HUES64 (cell line): ENCODE results near the gene KLHL33.
"Not testable (repeated sequence)": the region's sequence is repeated elsewhere in the genome, so short reads cannot be mapped to it uniquely, and the experiment has no call there.

Experiments
- H3K27ac ChIP-seq: 2 replicates; pipeline ENCODE4 v1.7.0; 2013; ENCODE audit warnings: low read depth, low read length, inconsistent platforms
- H3K27me3 ChIP-seq: 2 replicates; pipeline ENCODE4 v1.6.1; 2013; ENCODE audit warnings: mild to moderate bottlenecking, low read length; ENCODE audit not compliant: insufficient read depth
- H3K36me3 ChIP-seq: 2 replicates; pipeline ENCODE4 v1.6.1; 2013; ENCODE audit warnings: mild to moderate bottlenecking, low read length; ENCODE audit not compliant: insufficient read depth
- H3K4me1 ChIP-seq: 2 replicates; pipeline ENCODE4 v1.6.1; 2013; ENCODE audit warnings: mild to moderate bottlenecking, low read length, moderate library complexity; ENCODE audit not compliant: insufficient read depth
- H3K4me3 ChIP-seq: 2 replicates; pipeline ENCODE4 v1.5.1; 2013; ENCODE audit warnings: mild to moderate bottlenecking, low read length, moderate library complexity
- H3K9ac ChIP-seq: 2 replicates; pipeline ENCODE4 v1.6.1; 2013; ENCODE audit warnings: mild to moderate bottlenecking, low read depth, low read length
- H3K9me3 ChIP-seq: 2 replicates; pipeline ENCODE4 v1.6.1; 2013; ENCODE audit warnings: low read depth, low read length; ENCODE audit not compliant: insufficient read depth
- WGBS: fragments of 150-250, 120-280 bp; methylation state at CpG from one replicate; pipeline ENCODE4 v1.1.7; 2013; ENCODE audit warnings: missing lambda C conversion rate; 5-methylcytosine and 5-hydroxymethylcytosine counted together

The KLHL33 gene

GRCh38 chr14:20461225-20462141, 25.5 kb upstream of the KLHL33 start, which contains the start of gene PIP4P1:
TSS of gene PIP4P1 (minus strand) at chr14:20461434. CDS start at chr14:20461325, 109 bp downstream.
- H3K4me1 ChIP-seq = peaks cover 11% of the 10 kb centered on the region; the same call in 1 of the 2 replicates
- H3K27me3 ChIP-seq = no peaks in the 10 kb centered on the region
- H3K9me3 ChIP-seq = no peaks in the 10 kb centered on the region
- peak within 1 kb of the TSS; percentile 71 for H3K4me3 ChIP-seq
- H3K9ac ChIP-seq = peak within 1 kb of the TSS; percentile 74
- under 1% methylated on average over 67 of the region's 67 CpGs for WGBS
- peak within 1 kb of the TSS; percentile 96 for H3K27ac ChIP-seq
- H3K36me3 ChIP-seq = peaks cover 41% of the 10 kb centered on the region

DNA sequence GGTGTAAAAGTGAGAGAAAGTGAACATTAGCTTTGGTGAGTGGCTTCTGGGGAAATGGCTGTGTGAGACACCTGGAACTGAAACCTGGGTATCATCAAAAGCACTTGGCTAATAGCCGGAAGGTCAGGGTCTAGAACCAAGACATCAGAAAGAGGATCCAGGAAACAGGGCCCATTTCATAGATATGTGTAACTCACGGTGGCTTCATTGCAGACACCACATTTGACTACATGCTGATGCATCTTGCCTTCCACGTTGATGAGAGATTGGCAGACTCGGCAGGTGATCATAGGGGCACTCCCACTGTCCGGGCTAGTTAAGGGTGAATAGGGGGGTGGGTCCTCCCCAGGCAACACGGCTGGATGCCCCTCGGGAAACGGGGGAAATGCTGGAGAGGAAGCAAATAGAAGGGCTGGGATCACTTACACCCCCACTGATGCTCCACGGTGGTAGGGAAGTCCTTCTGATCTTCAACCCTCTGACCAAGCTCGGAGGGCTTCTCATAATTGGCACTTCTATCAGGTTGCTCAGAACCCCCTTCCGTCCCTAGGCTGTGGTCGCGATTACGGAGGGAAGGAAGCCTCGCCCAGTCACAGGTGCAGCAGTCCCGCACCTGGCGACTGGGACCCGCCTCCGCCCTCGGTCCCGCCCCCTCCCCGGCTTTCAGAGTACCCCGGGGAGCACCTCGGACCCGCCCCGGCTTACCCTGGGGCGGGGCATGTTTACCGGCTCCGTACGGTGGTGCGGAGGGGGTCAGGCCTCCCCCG, 24.7 kb upstream of the KLHL33 start:
- Histone ChIP-seq H3K9ac (peak overlapping the region; percentile 74), H3K4me3 (peak overlapping the region; percentile 71), H3K4me1 (peaks cover 15% of the 10 kb centered on the region; the same call in 1 of the 2 replicates), H3K9me3 (no peaks in the 10 kb centered on the region), H3K27ac (peak overlapping the region; percentile 96), H3K36me3 (peaks cover 47% of the 10 kb centered on the region), H3K27me3 (no peaks in the 10 kb centered on the region)
- 8% methylated on average over 32 of the region's 32 CpGs for WGBS

GRCh38 chr14:20458031-20458789, 22.2 kb upstream of the KLHL33 start:
- H3K27me3 ChIP-seq = no peaks in the 10 kb centered on the region
- H3K36me3 ChIP-seq = peaks cover 47% of the 10 kb centered on the region
- peaks cover 15% of the 10 kb centered on the region; the same call in 1 of the 2 replicates for H3K4me1 ChIP-seq
- peak overlapping the region; percentile 60 for H3K27ac ChIP-seq
- no peak overlapping the region for H3K9ac ChIP-seq
- 0 out of 2 replicates have a peak overlapping the region, but pooled peaks have one; percentile 4 for H3K4me3 ChIP-seq
- 89% methylated on average over 7 of the region's 8 CpGs for WGBS
- H3K9me3 ChIP-seq = no peaks in the 10 kb centered on the region

DNA sequence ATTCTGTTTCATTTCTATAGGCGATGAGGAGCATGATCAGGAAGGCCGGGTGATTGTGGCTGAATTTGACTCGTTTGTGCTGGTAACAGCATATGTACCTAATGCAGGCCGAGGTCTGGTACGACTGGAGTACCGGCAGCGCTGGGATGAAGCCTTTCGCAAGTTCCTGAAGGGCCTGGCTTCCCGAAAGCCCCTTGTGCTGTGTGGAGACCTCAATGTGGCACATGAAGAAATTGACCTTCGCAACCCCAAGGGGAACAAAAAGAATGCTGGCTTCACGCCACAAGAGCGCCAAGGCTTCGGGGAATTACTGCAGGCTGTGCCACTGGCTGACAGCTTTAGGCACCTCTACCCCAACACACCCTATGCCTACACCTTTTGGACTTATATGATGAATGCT, 21.0 kb upstream of the KLHL33 start:
- 94% methylated on average over 13 of the region's 13 CpGs for WGBS
- peak overlapping the region; percentile 99; the same call in 1 of the 2 replicates for H3K9ac ChIP-seq
- H3K4me3 ChIP-seq = peak overlapping the region; percentile 90
- H3K36me3 ChIP-seq = peaks cover 57% of the 10 kb centered on the region
- peaks cover 15% of the 10 kb centered on the region; the same call in 1 of the 2 replicates for H3K4me1 ChIP-seq
- H3K27me3 ChIP-seq = no peaks in the 10 kb centered on the region
- no peaks in the 10 kb centered on the region for H3K9me3 ChIP-seq
- H3K27ac ChIP-seq = no peak overlapping the region

DNA sequence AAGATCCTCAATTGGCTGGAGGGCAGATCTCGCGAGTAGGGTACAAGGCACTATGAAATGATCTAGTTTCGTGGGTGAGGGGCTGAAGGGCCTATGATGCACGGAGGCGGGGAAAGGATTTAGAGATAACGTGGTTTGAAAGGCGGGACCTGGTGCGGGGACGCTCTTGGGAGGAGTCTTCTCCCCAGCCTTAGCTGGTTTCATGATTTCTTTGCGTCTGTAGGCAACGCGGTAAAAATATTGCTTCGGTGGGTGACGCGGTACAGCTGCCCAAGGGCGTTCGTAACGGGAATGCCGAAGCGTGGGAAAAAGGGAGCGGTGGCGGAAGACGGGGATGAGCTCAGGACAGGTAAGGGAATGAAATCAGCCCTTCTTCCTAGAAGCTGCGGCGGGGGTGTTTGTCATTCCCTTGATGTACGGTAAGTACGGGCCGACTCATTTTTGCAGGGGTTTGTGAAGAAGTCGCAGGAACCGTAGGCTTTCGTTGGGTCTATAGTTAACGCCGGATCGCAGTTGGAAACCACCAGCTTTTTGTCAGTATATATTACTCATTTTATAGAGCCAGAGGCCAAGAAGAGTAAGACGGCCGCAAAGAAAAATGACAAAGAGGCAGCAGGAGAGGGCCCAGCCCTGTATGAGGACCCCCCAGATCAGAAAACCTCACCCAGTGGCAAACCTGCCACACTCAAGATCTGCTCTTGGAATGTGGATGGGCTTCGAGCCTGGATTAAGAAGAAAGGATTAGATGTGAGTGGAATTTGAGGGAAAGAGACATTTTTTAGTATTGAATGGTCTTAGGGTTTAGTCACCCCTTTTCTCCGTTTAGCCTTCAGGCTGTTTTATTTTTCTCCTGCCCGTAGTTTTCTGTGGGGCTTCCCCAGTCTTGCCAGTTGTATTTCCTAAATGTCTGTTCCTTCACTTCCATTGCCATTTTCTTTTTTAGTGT, 19.7 kb upstream of the KLHL33 start:
- peak overlapping the region; percentile 99 for H3K9ac ChIP-seq
- peaks cover 15% of the 10 kb centered on the region; the same call in 1 of the 2 replicates for H3K4me1 ChIP-seq
- H3K27ac ChIP-seq = peak overlapping the region; percentile 98
- H3K9me3 ChIP-seq = no peaks in the 10 kb centered on the region
- no peaks in the 10 kb centered on the region for H3K27me3 ChIP-seq
- peak overlapping the region; percentile 90 for H3K4me3 ChIP-seq
- WGBS = 2% methylated on average over 39 of the region's 39 CpGs
- peaks cover 71% of the 10 kb centered on the region for H3K36me3 ChIP-seq

DNA sequence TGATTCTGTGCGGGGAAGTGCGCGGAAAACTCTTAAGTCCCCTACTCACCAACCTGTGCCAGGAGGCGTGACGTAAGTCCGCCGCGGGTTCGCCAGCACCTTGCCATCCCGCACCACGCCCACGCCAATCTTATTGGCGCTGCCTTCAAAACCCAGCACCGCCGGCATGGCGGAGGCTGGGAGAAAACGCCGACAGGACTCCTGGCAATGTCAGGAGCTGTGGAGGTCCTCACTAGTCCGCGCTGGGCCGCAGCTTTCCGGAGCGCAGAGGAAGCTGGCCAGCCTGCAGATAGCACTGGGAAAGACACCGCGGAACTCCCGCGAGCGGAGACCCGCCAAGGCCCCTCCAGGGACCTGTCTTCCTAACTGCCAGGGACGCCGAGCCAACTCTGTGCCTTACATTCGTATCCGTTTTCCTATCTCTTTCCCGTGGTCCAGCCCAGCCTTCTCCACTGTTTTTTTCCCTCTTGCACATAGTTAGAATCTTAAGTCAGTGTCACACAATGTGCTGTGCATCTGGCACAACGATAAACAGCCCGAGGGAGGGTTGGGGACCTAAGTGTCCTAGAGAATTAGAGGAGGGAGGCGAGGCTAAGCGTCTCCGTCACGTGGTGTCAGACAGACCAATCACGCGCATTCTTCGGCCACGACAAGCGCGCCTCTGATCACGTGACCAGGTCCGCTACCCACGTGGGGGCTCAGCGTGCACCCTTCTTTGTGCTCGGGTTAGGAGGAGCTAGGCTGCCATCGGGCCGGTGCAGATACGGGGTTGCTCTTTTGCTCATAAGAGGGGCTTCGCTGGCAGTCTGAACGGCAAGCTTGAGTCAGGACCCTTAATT, 18.8 kb upstream of the KLHL33 start, which contains the start of the genes APEX1 and OSGEP:
TSS of gene APEX1 (plus strand) at position 711 of the 839 bp plus-strand sequence. CDS start 420 bp downstream, outside the sequence.
TSS of gene OSGEP (minus strand) at position 297 of the 839 bp plus-strand sequence. CDS start at position 168, 129 bp downstream.
- peaks cover 71% of the 10 kb centered on the region for H3K36me3 ChIP-seq
- H3K27ac ChIP-seq = peak within 1 kb of the TSS; percentile 98
- H3K9ac ChIP-seq = peak within 1 kb of the TSS; percentile 99
- under 1% methylated on average over 56 of the region's 56 CpGs for WGBS
- H3K4me1 ChIP-seq = peaks cover 9% of the 10 kb centered on the region; the same call in 1 of the 2 replicates
- H3K27me3 ChIP-seq = no peaks in the 10 kb centered on the region
- H3K4me3 ChIP-seq = peak within 1 kb of the TSS; percentile 90
- H3K9me3 ChIP-seq = no peaks in the 10 kb centered on the region

DNA sequence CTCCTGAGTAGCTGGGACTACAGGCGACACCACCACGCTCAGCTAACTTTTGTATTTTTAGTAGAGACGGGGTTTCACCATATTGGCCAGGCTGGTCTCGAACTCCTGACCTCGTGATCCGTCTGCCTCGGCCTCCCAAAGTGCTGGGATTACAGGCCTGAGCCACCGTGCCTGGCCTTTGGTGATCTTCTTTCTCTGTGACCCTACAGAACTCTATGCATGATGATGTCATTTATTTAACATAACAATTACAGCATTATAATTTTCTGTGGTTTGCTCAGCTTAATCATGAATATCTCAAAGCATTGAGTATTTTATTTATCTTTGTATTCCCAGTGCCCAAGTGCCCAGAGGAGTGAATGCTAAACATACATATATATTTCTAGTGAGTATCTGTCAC, 16.9 kb upstream of the KLHL33 start:
- peaks cover 71% of the 10 kb centered on the region for H3K36me3 ChIP-seq
- WGBS = 89% methylated on average over 8 of the region's 8 CpGs
- H3K27me3 ChIP-seq, H3K4me1 ChIP-seq, H3K4me3 ChIP-seq, H3K9ac ChIP-seq, H3K9me3 ChIP-seq, H3K27ac ChIP-seq: not testable (repeated sequence)

DNA sequence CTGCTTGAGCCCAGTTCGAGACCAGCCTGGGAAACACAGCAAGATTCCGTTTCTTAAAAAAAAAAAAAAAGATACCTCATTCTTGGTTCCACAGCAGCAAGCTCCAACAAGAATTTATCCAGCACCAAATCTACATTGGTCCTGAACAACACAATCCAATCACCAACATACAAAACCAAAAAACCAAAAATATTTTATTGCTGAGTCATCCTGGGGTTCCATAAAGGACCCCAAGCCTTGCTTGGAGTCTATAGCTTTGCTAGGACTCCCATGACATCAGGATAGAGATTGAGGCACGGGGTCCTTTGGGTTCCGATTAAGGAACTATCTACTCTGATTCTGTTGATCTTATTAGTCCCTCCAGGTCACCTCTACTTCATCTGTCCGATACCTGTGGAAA, 10.9 kb upstream of the KLHL33 start:
- Histone ChIP-seq H3K27ac (no peak overlapping the region), H3K27me3 (no peaks in the 10 kb centered on the region), H3K9ac (no peak overlapping the region), H3K9me3 (no peaks in the 10 kb centered on the region), H3K36me3 (peaks cover 72% of the 10 kb centered on the region), H3K4me1 (no peaks in the 10 kb centered on the region), H3K4me3 (no peak overlapping the region)
- WGBS = 96% methylated on average over 5 of the region's 5 CpGs

DNA sequence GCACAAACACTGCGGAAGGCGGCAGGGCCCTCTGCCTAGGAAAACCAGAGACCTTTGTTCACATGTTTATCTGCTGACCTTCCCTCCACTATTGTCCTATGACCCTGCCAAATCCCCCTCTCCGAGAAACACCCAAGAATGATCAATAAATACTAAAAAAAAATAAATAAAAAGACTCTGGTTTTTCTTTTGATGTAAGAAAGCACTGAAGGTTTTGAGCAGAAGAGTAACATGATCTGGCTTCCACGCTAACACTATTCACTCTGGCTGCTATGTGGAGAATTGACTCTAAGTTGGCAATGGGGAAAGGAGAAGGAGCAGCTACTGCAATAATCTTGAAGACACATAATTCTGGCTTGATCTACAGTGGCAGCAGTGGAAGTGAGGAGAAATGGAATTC, 7.7 kb upstream of the KLHL33 start:
- not testable (repeated sequence) for H3K27ac ChIP-seq, H3K9me3 ChIP-seq, H3K4me3 ChIP-seq, H3K9ac ChIP-seq, H3K27me3 ChIP-seq, H3K4me1 ChIP-seq
- 100% methylated on average over 1 of the region's 4 CpGs for WGBS
- peaks cover 39% of the 10 kb centered on the region for H3K36me3 ChIP-seq
